GM13977 (cell line): ENCODE measurements around the gene TXNDC11.

Experiments
- DNase-seq: peaks from one replicate; pipeline ENCODE4 v3.0.0; 2012; ENCODE audit warnings: low spot score
- CTCF ChIP-seq: IDR thresholded peaks from 2 replicates; pipeline ENCODE4 v1.5.1; 2012; ENCODE audit warnings: mild to moderate bottlenecking, control low read depth; ENCODE audit not compliant: insufficient read depth; ENCODE audit errors: extremely low read depth, missing control alignments
- in situ Hi-C: fragments of 300-500 bp; cut with MboI; formaldehyde crosslinking; loops from one replicate; pipeline ENCODE4 v1.12.0; 2022; ENCODE audit warnings: low sequenced_read_pairs, low pct_unique_long_range_greater_than_20kb, mixed read lengths, inconsistent platforms; ENCODE audit not compliant: unreplicated experiment

Gene TXNDC11

GRCh38 chr16:11752856-11753255 lies 10.2 kb upstream of the TXNDC11 start:
- in situ Hi-C loops = no loop called here
- TF ChIP-seq CTCF = no peak
- DNase-seq = no peak

GRCh38 chr16:11750056-11750455 lies 7.4 kb upstream of the TXNDC11 start:
- in situ Hi-C loops = no loop called here
- no peak for TF ChIP-seq CTCF
- DNase-seq = no peak

GRCh38 chr16:11748404-11749254 lies 6.0 kb upstream of the TXNDC11 start:
- no peak for DNase-seq
- in situ Hi-C loops = no loop called here
- TF ChIP-seq CTCF = no peak

GRCh38 chr16:11747949-11748403 lies 5.3 kb upstream of the TXNDC11 start:
- in situ Hi-C loops = no loop called here
- DNase-seq = no peak
- no peak for TF ChIP-seq CTCF

- no peak for DNase-seq
- in situ Hi-C loops = no loop called here
These were observed 1.4 kb upstream of the TXNDC11 start for GRCh38 chr16:11744075-11744470.

More at GRCh38 chr16:11744075-11744470, 1.4 kb upstream of the TXNDC11 start:
- no peak for TF ChIP-seq CTCF
